GM12878 (cell line): ENCODE data around the gene ATXN1. TPM values are rescaled to one million over a fixed set of nuclear protein-coding genes. Genes with fewer than 3 reads are reported as not detected.

Experiments used
- ATAC-seq: fragments of 200-7000 bp; cut with Tn5 transposase; 3 replicates; pipeline ENCODE4 v1.9.1; 2020; ENCODE audit warnings: mild to moderate bottlenecking, moderate library complexity
- BruUV-seq: library from RNA; stranded (reverse); fragments of 400-500 nt; replicated peaks from 2 replicates; lab custom pipeline; 2021; lab: Mats Ljungman, UMichigan
- CTCF ChIA-PET: fragments of 300-600 bp; sonication (Branson Sonifier 250); formaldehyde crosslinking; extraction: SDS; loops from one replicate; lab custom pipeline; 2021; ENCODE audit warnings: inconsistent platforms; lab: Yijun Ruan, JAX
- POLR2A ChIA-PET: fragments of 350-600 bp; formaldehyde crosslinking; extraction: SDS; loops from one replicate; lab custom pipeline; 2021; ENCODE audit warnings: inconsistent platforms; lab: Charles Lee
- RAD21 ChIA-PET: fragments of 300-600 bp; sonication (Branson Sonifier 250); formaldehyde crosslinking; loops from one replicate; lab custom pipeline; 2023; ENCODE audit warnings: antibody characterized with exemption; ENCODE audit not compliant: unreplicated experiment; lab: Charles Lee
- SMC1A ChIA-PET: fragments of 300-600 bp; sonication (Branson Sonifier 250); formaldehyde crosslinking; loops from one replicate; lab custom pipeline; 2023; ENCODE audit not compliant: unreplicated experiment, uncharacterized antibody; lab: Charles Lee
- DNase-seq: peaks from one replicate; pipeline ENCODE4 v3.0.0-alpha.2; 2011; ENCODE audit warnings: low read depth, low spot score
- FAIRE-seq: peaks from 3 replicates; lab custom pipeline; 2011; peaks lifted over from hg19 to GRCh38; lab: Jason Lieb, UNC
- H2AFZ ChIP-seq: 2 replicates; pipeline ENCODE4 v1.6.0; 2011; ENCODE audit warnings: low read depth, low read length, control low read depth; ENCODE audit not compliant: control insufficient read depth
- H3K27ac ChIP-seq: 2 replicates; pipeline ENCODE4 v1.5.1; 2011; ENCODE audit warnings: control low read depth; ENCODE audit not compliant: control insufficient read depth, insufficient read depth
- H3K27me3 ChIP-seq, 2 experiments: replicated peaks in 1 of 2; 2 replicates each; pipeline versions ENCODE4 v1.6.0 to v1.6.1; 2011; ENCODE audit warnings: low read length in 1 of 2; ENCODE audit not compliant: control insufficient read depth in 2 of 2, insufficient read depth in 2 of 2
- H3K36me3 ChIP-seq, 2 experiments: 2 replicates each; pipeline ENCODE4 v1.5.1; 2011; ENCODE audit warnings: low read length in 1 of 2; ENCODE audit not compliant: control insufficient read depth in 2 of 2, insufficient read depth in 2 of 2
- H3K4me1 ChIP-seq: 2 replicates; pipeline ENCODE4 v1.6.1; 2011; ENCODE audit warnings: mild to moderate bottlenecking, low read length, moderate library complexity, mixed read lengths; ENCODE audit not compliant: control insufficient read depth, insufficient read depth
- H3K4me2 ChIP-seq: 2 replicates; pipeline ENCODE4 v1.6.0; 2011; ENCODE audit warnings: control low read depth; ENCODE audit not compliant: control insufficient read depth, insufficient read depth
- H3K4me3 ChIP-seq: fragments of 200-600 bp; sonication (generic); 2 replicates; pipeline ENCODE4 v1.5.1; 2016
- H3K79me2 ChIP-seq: 2 replicates; pipeline ENCODE4 v1.6.0; 2011; ENCODE audit warnings: low read length; ENCODE audit not compliant: control insufficient read depth, insufficient read depth
- H3K9ac ChIP-seq: 2 replicates; pipeline ENCODE4 v1.8.0; 2011; ENCODE audit warnings: low read length, control low read depth, mixed read lengths; ENCODE audit not compliant: control insufficient read depth, insufficient read depth
- H3K9me3 ChIP-seq: replicated peaks from 3 replicates; pipeline ENCODE4 v1.5.1; 2011; ENCODE audit warnings: mild to moderate bottlenecking, low read length; ENCODE audit not compliant: control insufficient read depth, insufficient read depth
- H4K20me1 ChIP-seq: 2 replicates; pipeline ENCODE4 v1.6.0; 2011; ENCODE audit not compliant: control insufficient read depth, insufficient read depth
- BRCA1 ChIP-seq: IDR thresholded peaks from 2 replicates; pipeline ENCODE4 v1.6.1; 2011; ENCODE audit warnings: low read depth, low read length, improper control_type of control experiment
- HCFC1 ChIP-seq: fragments of 150-350 bp; IDR thresholded peaks from 2 replicates; pipeline ENCODE4 v1.6.1; 2014; ENCODE audit warnings: low read length
- HDAC6 ChIP-seq: fragments of 200-600 bp; sonication (generic); IDR thresholded peaks from one replicate; pipeline ENCODE4 v1.8.0; 2017; ENCODE audit warnings: antibody characterized with exemption; ENCODE audit not compliant: unreplicated experiment
- IKZF1 ChIP-seq: fragments of 450-650 bp; conservative IDR thresholded peaks from 2 replicates; pipeline ENCODE4 v1.6.1; 2017; ENCODE audit warnings: antibody characterized with exemption, mild to moderate bottlenecking
- NFYB ChIP-seq: IDR thresholded peaks from 2 replicates; pipeline ENCODE4 v1.6.1; 2011; ENCODE audit warnings: low read depth, mild to moderate bottlenecking, low read length, improper control_type of control experiment, moderate library complexity; ENCODE audit not compliant: insufficient read depth
- RBBP5 ChIP-seq: fragments of 200-600 bp; sonication (generic); conservative IDR thresholded peaks from 2 replicates; pipeline ENCODE4 v1.6.1; 2016
- SUZ12 ChIP-seq: fragments of 200-600 bp; sonication (generic); IDR thresholded peaks from one replicate; pipeline ENCODE4 v1.6.1; 2018; ENCODE audit warnings: antibody characterized with exemption, mild to moderate bottlenecking; ENCODE audit not compliant: unreplicated experiment
- ZNF217 ChIP-seq: fragments of 450-650 bp; IDR thresholded peaks from 2 replicates; pipeline ENCODE4 v1.6.1; 2017; ENCODE audit warnings: antibody characterized with exemption, mild to moderate bottlenecking
- ZNF24 ChIP-seq: fragments of 450-650 bp; IDR thresholded peaks from 2 replicates; pipeline ENCODE4 v1.6.1; 2017; ENCODE audit warnings: antibody characterized with exemption, mild to moderate bottlenecking
- WGBS: methylation state at CpG from one replicate; pipeline ENCODE4 v1.1.6; 2016; ENCODE audit warnings: low lambda C conversion rate; ENCODE audit not compliant: insufficient replicate concordance, insufficient coverage; ENCODE audit errors: missing lambda C conversion rate; 5-methylcytosine and 5-hydroxymethylcytosine counted together
- in situ Hi-C: fragments of 300-500 bp; cut with MboI; formaldehyde crosslinking; loops from 9 replicates; pipeline ENCODE4 v1.14.3; 2018; ENCODE audit warnings: mixed read lengths
- intact Hi-C: fragments of 100-400 bp; cut with micrococcal nuclease; formaldehyde crosslinking; loops from one replicate; pipeline ENCODE4 v1.14.2; 2022; ENCODE audit not compliant: unreplicated experiment
- polyA plus RNA-seq, 11 experiments: library from polyadenylated mRNA; depleted of rRNA in 4 of 11; unstranded in 6 of 11; stranded (reverse) in 5 of 11; fragments of >200 nt; fragmentation: Nextera tagmentation in 4 of 11; fragmentation: Illumina TruSeq in 1 of 11; extraction: Ambion mirVana in 4 of 11; extraction: Trizol in 1 of 11; gene quantifications; 1 replicate in 1 of 11; 2 replicates in 10 of 11; pipeline versions ENCODE4 v1.2.1 to v1.2.3, GENCODE V29; 2011 to 2016; ENCODE audit warnings: inconsistent platforms in 2 of 11, missing spikeins in 2 of 11, low read depth in 1 of 11
- total RNA-seq, 4 experiments: library from RNA; depleted of rRNA in 3 of 4; stranded (reverse); fragments of >200 nt in 3 of 4; fragmentation: Illumina TruSeq in 1 of 4; extraction: Trizol in 1 of 4; gene quantifications; 2 replicates each; pipeline versions ENCODE4 v1.2.1 to v1.2.3, GENCODE V29; 2013 to 2021
- TF ChIP-seq, protein P1 (sequence below): IDR thresholded peaks from 2 replicates; pipeline ENCODE4 v1.6.1; 2011; ENCODE audit warnings: low read depth, mild to moderate bottlenecking, low read length, moderate library complexity, borderline replicate concordance; ENCODE audit errors: extremely low read depth
- TF ChIP-seq, protein P2 (sequence below): IDR thresholded peaks from 2 replicates; pipeline ENCODE4 v1.6.1; 2011; ENCODE audit warnings: borderline replicate concordance, low read depth, mild to moderate bottlenecking, moderate library complexity, mixed read lengths, low read length; ENCODE audit not compliant: insufficient read depth; ENCODE audit errors: extremely low read length

Gene ATXN1
- total and polyA plus RNA-seq, 10 of the 15 experiments (the other 5 are each of a cell fraction or from before 2014, with no cell fraction given): 12.2 to 51.2 (median 20.5) TPM

- CTCF ChIA-PET: interaction anchor here (0.9 to 2.5 kb wide), 5 partner anchors 18 to 423 kb away, joined by 3 to 12 read pairs (median 4); no protein-coding TSS in a partner anchor
- no peaks in the 10 kb centered on the region; a peak in 1 of 4 replicates for H3K36me3 ChIP-seq
- BruUV-seq: no TSS peak
These were observed 219.2 kb downstream of the ATXN1 start for GRCh38 chr6:16542070-16542469.

More at GRCh38 chr6:16542070-16542469, 219.2 kb downstream of the ATXN1 start:
- SMC1A ChIA-PET: interaction anchor here (0.8 to 1.7 kb wide), 11 partner anchors 17 to 221 kb away, joined by 3 to 5 read pairs (median 4); no protein-coding TSS in a partner anchor
- no peak overlapping the region for H3K27ac ChIP-seq
- no peak overlapping the region for H3K9ac ChIP-seq
- no peak overlapping the region for H3K4me3 ChIP-seq
- peaks cover 7% of the 10 kb centered on the region for H3K4me1 ChIP-seq
- RAD21 ChIA-PET: interaction anchor here (0.7 to 1.4 kb wide), 5 partner anchors 43 to 210 kb away, joined by 3 to 7 read pairs (median 3); no protein-coding TSS in a partner anchor
- FAIRE-seq (no peak), ATAC-seq (no peak), DNase-seq (no peak)
- no peaks in the 10 kb centered on the region for H3K79me2 ChIP-seq
- in situ Hi-C loops: no loop called here
- TF ChIP-seq IKZF1 (no peak), ZNF24 (no peak), HCFC1 (no peak), RBBP5 (no peak), BRCA1 (no peak), SUZ12 (no peak), NFYB (no peak), ZNF217 (no peak), HDAC6 (no peak)
- TF ChIP-seq, protein P1, sequence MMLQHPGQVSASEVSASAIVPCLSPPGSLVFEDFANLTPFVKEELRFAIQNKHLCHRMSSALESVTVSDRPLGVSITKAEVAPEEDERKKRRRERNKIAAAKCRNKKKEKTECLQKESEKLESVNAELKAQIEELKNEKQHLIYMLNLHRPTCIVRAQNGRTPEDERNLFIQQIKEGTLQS: no peak
- TF ChIP-seq, protein P2, sequence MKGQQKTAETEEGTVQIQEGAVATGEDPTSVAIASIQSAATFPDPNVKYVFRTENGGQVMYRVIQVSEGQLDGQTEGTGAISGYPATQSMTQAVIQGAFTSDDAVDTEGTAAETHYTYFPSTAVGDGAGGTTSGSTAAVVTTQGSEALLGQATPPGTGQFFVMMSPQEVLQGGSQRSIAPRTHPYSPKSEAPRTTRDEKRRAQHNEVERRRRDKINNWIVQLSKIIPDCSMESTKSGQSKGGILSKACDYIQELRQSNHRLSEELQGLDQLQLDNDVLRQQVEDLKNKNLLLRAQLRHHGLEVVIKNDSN: no peak
- H3K9me3 ChIP-seq: no peaks in the 10 kb centered on the region
- H3K4me2 ChIP-seq: no peak overlapping the region
- no peaks in the 10 kb centered on the region for H3K27me3 ChIP-seq
- no peak overlapping the region for H2AFZ ChIP-seq
- POLR2A ChIA-PET: no interaction called here
- intact Hi-C loops: no loop called here
- 91% methylated on average over 7 of the region's 7 CpGs for WGBS
- H4K20me1 ChIP-seq: no peaks in the 10 kb centered on the region; the same call in 1 of the 2 replicates
